ENCODE results near the gene ARHGEF28.

Gene ARHGEF28

DNA sequence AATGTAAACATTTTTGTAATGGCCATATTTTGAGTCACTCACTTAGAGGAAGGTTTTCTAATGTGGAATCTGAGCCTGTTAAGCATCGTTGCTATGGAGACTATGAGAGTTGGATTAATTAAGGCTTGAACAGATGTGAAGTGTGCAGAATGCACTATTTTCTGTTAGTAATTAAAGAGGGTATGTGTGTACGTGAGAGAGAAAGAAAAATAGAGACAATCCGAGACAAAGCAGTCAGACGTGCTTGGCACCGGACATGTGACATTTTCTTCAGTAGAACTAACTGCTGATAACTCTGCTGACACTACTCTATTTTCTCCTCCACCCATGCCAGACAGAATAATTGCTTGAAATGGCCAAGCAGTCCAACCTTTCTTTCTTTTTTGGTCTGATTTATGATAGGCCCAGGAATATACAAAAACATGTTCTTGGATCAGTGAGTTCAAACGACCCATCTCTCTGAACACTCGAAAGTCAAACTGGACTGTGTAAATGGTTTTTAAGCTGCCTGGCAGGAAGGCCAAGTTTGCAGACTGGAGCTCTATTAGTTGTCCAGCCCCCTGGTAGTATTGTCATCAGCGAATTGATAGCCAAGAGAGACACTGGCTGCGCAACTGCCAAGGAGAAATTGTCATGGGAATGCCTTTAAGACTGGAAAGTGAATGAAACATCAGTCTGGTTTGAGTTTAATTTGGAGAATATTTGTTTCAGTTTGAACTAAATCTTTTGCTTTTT is 322.1 kb downstream of the ARHGEF28 start:
- no peaks in the 10 kb centered on the region for H3K4me1 Mint-ChIP-seq (ENCODE audit: low read depth)
- H3K9me3 Mint-ChIP-seq = peaks cover 3% of the 10 kb centered on the region
- H3K27ac Mint-ChIP-seq = no peak overlapping the region
- no peaks in the 10 kb centered on the region for H3K36me3 Mint-ChIP-seq (ENCODE audit: low read depth)
- peaks cover 9% of the 10 kb centered on the region for H3K27me3 Mint-ChIP-seq (ENCODE audit: low read depth)
- H3K4me3 Mint-ChIP-seq = no peak overlapping the region

DNA sequence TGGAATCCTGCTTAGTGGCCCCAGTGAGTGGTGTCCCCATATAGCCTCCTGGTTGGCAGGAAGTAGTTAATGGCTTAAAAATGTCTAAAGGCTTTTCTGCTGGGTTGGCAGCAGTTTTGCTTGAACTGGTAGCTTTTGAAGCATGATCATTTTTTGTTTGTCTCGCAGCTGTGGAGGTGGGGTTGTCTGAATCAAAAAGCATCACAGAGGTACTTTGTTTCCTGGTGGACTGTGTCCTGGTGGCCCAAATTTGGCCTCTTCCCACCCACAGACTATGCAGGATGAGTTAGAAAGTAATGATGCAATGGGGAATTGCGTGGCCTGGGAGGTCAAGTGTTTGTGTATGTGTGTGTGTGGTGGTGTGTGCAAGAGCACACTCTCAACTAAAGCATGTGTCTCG is 322.7 kb downstream of the ARHGEF28 start:
- H3K4me1 Mint-ChIP-seq (ENCODE audit: low read depth) = no peaks in the 10 kb centered on the region
- no peak overlapping the region for H3K4me3 Mint-ChIP-seq
- peaks cover 3% of the 10 kb centered on the region for H3K9me3 Mint-ChIP-seq
- peaks cover 9% of the 10 kb centered on the region for H3K27me3 Mint-ChIP-seq (ENCODE audit: low read depth)
- no peaks in the 10 kb centered on the region for H3K36me3 Mint-ChIP-seq (ENCODE audit: low read depth)
- H3K27ac Mint-ChIP-seq = no peak overlapping the region

DNA sequence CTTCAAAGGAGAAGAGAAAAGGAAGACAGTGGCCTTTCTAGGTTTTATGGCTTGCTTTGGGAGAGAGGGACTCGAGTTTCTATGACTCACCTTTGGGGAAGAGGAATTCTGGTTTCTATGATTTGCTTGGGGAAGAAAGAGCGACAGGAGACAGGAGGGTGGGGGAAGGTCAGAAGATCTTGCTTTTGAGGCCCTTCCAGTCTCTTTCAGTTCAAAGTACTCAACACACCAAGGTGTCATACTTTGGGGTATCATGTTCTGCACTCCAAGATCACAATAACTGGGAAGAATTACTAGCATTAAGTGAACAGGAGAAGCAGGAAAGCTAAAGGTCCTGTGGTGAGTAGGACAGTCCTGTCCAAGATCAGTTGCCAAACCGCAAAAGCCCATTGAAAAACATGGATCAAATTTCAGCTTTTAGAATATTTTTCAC is 324.5 kb downstream of the ARHGEF28 start:
- no peaks in the 10 kb centered on the region for H3K9me3 Mint-ChIP-seq
- no peak overlapping the region for H3K27ac Mint-ChIP-seq
- no peaks in the 10 kb centered on the region for H3K4me1 Mint-ChIP-seq (ENCODE audit: low read depth)
- no peaks in the 10 kb centered on the region for H3K36me3 Mint-ChIP-seq (ENCODE audit: low read depth)
- peaks cover 9% of the 10 kb centered on the region for H3K27me3 Mint-ChIP-seq (ENCODE audit: low read depth)
- H3K4me3 Mint-ChIP-seq = no peak overlapping the region

DNA sequence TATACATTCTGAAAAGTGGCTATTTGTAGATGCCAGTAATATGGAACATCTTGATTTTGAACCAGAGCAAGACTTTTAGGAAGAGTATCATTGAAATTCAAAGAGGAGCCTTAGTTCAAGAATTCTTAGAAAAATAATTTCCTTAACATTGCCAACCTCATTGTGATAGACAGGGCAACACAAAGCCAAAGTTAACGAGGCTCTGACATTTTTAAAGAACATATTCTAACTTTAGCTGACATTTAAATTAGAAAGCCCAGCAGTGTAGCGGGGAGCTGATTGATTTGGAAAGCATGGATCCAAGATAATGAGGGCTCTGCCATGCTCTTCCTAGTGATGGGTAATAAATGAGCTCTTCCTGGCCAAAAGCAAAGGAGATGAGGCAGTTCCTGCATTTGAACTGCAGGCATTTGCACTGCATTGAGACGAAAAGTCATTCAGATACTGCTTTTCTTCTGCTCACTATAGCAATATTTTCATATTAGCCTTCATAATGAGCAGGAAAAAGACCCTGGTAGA is 325.0 kb downstream of the ARHGEF28 start:
- Mint-ChIP-seq H3K4me3 (no peak overlapping the region), H3K36me3 (ENCODE audit: low read depth) (no peaks in the 10 kb centered on the region), H3K9me3 (no peaks in the 10 kb centered on the region), H3K27ac (no peak overlapping the region), H3K27me3 (ENCODE audit: low read depth) (peaks cover 9% of the 10 kb centered on the region), H3K4me1 (ENCODE audit: low read depth) (no peaks in the 10 kb centered on the region)

DNA sequence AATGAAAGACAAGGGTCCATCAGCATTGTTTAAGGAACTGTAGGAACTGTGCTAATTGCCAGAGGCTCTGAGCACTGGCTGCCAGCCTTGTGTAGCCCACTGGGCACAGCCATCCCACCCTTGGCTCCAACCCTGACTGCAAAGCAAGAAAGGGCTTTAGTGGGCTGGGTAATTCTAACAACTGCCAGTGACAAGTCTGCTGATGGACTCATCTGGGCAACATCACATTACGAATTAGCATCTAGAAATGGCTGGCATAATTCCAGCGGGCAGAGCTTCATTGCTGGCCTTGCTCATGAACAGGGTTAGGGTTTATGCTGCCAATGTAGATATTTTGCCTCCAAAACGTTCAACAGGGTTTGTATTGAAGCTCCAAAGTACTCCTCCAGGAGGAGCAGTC is 326.9 kb downstream of the ARHGEF28 start:
- H3K4me1 Mint-ChIP-seq (ENCODE audit: low read depth) = no peaks in the 10 kb centered on the region
- H3K36me3 Mint-ChIP-seq (ENCODE audit: low read depth) = no peaks in the 10 kb centered on the region
- H3K27ac Mint-ChIP-seq = no peak overlapping the region
- no peak overlapping the region for H3K4me3 Mint-ChIP-seq
- no peaks in the 10 kb centered on the region for H3K9me3 Mint-ChIP-seq
- H3K27me3 Mint-ChIP-seq (ENCODE audit: low read depth) = peaks cover 9% of the 10 kb centered on the region

DNA sequence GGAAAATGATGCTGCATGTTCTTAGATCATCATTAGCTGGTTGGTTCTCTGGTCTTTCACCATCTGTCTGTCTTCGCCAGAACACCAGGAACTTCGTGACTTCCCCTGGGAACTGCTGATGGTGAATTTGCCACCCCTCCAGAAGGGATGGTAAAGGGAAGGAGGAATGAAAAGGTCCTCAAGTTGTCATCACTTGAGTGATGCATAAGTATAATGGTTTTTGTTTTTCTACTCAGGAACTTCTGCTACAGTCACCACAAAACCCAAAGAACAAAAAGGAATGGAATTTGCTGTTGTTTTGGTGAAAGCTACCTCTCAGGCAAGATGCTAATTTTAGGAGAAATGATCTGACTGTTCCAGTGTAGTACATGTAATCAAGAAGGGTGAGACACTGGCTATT is 328.4 kb downstream of the ARHGEF28 start:
- Mint-ChIP-seq H3K4me3 (no peak overlapping the region), H3K4me1 (ENCODE audit: low read depth) (no peaks in the 10 kb centered on the region), H3K27me3 (ENCODE audit: low read depth) (peaks cover 4% of the 10 kb centered on the region), H3K36me3 (ENCODE audit: low read depth) (no peaks in the 10 kb centered on the region), H3K27ac (no peak overlapping the region), H3K9me3 (no peaks in the 10 kb centered on the region)

DNA sequence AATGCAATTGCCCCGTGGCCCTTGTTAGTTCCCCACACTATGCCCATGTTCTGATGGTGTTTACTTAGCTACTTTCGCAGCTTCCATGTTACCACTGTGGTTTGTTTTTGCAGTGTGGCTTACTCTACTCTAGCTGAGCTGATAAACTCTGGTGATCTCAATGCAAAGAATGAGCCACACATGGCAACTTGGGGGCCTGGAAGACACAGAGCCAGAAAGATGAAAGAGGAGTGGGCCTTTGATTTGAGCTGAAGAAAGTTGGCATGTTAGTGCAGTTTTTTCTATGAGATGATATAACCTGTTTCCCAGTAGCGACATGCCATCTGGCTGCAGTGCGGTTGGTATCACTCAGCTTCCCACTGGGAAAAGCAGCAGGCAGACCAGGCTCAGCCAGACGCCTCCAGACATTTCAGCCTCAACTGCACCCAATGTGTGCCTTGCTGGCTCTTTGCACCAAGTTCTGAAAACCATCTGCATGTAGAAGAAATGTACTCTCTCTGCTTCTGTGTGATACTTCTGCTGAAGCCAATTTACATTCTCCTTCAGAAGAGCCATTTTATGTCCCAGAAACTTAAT is 329.4 kb downstream of the ARHGEF28 start:
- Mint-ChIP-seq H3K9me3 (no peaks in the 10 kb centered on the region), H3K36me3 (ENCODE audit: low read depth) (no peaks in the 10 kb centered on the region), H3K4me1 (ENCODE audit: low read depth) (no peaks in the 10 kb centered on the region), H3K27ac (no peak overlapping the region), H3K4me3 (no peak overlapping the region), H3K27me3 (ENCODE audit: low read depth) (peaks cover 3% of the 10 kb centered on the region)

DNA sequence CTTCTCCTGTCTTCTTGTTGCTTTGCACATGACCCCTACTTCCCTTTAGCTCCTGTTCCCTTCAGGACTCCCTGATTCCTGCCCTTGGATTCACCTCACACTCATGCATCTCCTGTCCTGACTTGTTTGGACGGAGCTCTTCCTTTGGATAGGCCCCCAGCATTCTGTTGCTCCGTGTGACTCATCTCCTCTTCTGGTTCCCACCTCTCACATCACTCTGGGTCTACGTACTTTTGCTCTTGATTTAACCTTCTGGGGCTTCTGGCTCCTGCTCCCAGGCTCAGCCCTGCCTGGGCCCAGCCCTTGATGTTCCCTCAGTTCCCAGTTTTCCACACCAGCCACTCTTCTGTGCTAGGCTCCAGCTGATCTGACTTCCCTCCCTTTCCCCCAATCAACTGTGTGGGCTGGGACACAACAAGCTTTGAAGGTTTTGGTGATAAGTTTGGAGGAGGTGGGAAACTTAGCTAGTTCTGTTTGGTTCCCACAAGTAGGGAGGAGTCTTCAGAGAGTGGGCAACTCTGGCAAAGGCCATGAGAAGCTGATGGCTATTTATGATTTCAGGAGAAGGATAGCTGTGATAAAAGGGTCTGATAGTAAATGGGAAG is 331.5 kb downstream of the ARHGEF28 start:
- H3K4me1 Mint-ChIP-seq (ENCODE audit: low read depth) = no peaks in the 10 kb centered on the region
- H3K9me3 Mint-ChIP-seq = no peaks in the 10 kb centered on the region
- no peak overlapping the region for H3K4me3 Mint-ChIP-seq
- H3K36me3 Mint-ChIP-seq (ENCODE audit: low read depth) = no peaks in the 10 kb centered on the region
- no peaks in the 10 kb centered on the region for H3K27me3 Mint-ChIP-seq (ENCODE audit: low read depth)
- H3K27ac Mint-ChIP-seq = no peak overlapping the region

DNA sequence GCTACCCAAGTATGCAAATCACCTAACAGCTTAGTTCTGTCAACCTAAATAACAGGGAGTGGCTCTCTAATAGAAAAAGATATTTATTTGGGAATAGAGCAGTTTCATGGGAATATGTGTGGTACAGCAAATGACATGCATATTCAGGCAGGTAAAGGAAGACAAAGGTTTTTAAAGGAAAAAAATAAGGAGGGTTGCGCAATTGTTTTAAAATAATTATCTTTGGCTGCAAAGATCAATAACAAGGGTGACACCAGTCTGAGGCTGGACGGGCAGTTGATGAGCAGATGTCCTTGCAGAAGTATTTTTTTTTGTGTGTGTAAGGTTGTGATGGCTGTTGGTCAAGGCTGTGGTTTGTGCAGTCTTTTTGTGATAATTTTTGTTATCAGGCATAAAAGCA is 332.0 kb downstream of the ARHGEF28 start:
- Mint-ChIP-seq H3K4me1 (ENCODE audit: low read depth) (no peaks in the 10 kb centered on the region), H3K27ac (no peak overlapping the region), H3K27me3 (ENCODE audit: low read depth) (no peaks in the 10 kb centered on the region)

DNA sequence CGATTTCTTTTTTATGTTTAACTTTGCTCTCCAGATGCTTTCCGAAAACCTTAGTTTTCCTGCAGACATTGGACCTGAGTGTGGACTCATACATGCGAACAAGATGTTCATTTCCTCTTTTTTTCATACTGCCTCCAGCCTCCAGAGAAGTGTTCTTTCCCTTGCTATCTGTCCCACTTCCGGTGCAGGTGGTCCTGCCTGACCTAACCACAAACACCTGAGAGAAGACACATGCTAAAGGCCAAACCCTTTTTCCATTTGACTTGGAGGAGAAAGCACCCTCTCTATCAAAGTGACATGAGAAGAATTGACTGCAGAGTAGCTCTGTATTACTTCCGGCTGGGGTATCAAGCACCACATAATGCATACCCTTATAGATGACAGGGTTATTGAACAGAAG is 334.0 kb downstream of the ARHGEF28 start:
- Mint-ChIP-seq H3K4me1 (ENCODE audit: low read depth) (no peaks in the 10 kb centered on the region), H3K9me3 (no peaks in the 10 kb centered on the region), H3K36me3 (ENCODE audit: low read depth) (no peaks in the 10 kb centered on the region), H3K27ac (no peak overlapping the region), H3K4me3 (no peak overlapping the region), H3K27me3 (ENCODE audit: low read depth) (no peaks in the 10 kb centered on the region)

More for the DNA sequence above, 332.0 kb downstream of the ARHGEF28 start:
- Mint-ChIP-seq H3K9me3 (no peaks in the 10 kb centered on the region), H3K4me3 (no peak overlapping the region), H3K36me3 (ENCODE audit: low read depth) (no peaks in the 10 kb centered on the region)

DNA sequence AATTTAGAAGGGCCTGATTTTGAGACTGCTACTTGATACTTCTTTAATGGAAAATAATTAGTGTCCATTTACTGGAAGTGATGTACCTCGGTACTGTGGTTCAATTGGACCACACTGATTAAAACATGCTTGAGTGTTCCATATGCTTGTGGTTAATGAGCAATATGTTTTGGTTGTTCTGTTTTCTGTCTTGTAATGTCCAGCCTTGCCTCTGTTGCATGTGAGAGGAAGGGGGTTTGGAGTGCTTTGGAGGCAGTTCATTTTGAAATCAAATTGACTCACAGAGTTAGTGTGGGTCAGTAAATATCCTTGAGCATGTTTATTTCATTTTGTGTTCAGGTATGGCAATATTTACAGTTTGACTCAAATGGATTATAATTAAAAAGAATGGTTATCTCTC is 334.4 kb downstream of the ARHGEF28 start:
- Mint-ChIP-seq H3K4me1 (ENCODE audit: low read depth) (no peaks in the 10 kb centered on the region), H3K27me3 (ENCODE audit: low read depth) (no peaks in the 10 kb centered on the region), H3K9me3 (no peaks in the 10 kb centered on the region), H3K27ac (no peak overlapping the region), H3K4me3 (no peak overlapping the region), H3K36me3 (ENCODE audit: low read depth) (no peaks in the 10 kb centered on the region)

DNA sequence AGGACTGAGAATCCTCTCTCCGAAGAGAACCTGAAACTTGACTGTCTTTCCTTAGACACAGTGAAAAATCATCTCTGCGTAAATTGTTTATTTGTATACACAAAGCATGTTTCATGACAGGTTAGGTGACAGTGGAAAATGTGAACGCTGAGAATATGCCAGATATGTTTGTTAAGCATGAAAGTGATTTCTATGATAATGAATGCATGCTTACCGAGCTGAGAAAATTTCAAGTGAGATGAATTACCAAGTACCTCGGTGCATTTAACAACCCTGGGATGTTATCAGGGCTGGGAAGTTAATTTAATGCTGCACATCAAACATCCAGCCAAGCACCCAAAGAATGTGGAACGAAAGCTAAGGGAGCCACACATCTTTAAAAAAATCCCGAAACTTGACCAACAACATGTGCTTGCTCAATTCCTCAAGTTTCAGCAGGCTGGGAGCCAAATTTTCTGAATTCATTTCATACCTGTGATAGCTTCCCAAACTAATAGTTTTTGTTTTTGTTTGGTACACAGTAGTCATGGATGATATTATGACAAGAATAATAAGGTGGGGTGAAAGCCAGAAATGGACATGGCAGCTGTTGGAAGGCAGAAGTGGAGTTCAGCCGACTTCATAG is 336.9 kb downstream of the ARHGEF28 start:
- no peaks in the 10 kb centered on the region for H3K27me3 Mint-ChIP-seq (ENCODE audit: low read depth)
- no peaks in the 10 kb centered on the region for H3K36me3 Mint-ChIP-seq (ENCODE audit: low read depth)
- H3K9me3 Mint-ChIP-seq = no peaks in the 10 kb centered on the region
- H3K4me3 Mint-ChIP-seq = no peak overlapping the region
- no peaks in the 10 kb centered on the region for H3K4me1 Mint-ChIP-seq (ENCODE audit: low read depth)
- H3K27ac Mint-ChIP-seq = no peak overlapping the region

DNA sequence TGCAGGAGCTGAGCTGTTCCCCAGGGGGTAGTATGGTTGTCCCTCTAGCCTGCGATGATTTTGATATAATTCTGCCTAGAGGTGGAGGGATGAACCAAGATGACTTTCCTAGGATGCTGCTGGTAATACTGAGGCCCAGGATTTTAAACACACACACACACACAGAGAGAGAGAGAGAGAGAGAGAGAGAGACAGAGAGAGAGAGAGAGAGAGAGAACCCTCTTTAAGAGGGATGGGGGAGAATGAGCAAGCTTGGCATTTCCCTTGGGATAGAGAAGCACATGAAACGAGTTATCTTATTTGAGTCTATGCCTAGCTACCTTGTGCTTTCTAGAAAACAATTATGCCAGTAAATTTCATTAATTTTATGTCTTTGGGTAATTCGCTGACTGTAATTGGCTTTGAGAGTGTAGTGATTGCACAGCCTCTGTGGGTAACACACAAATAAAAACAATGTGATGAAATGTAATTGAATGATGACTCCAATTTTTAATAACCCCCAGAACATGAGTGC is 338.4 kb downstream of the ARHGEF28 start:
- no peaks in the 10 kb centered on the region for H3K4me1 Mint-ChIP-seq (ENCODE audit: low read depth)
- H3K4me3 Mint-ChIP-seq = no peak overlapping the region
- no peaks in the 10 kb centered on the region for H3K9me3 Mint-ChIP-seq
- H3K27ac Mint-ChIP-seq = no peak overlapping the region
- no peaks in the 10 kb centered on the region for H3K27me3 Mint-ChIP-seq (ENCODE audit: low read depth)
- H3K36me3 Mint-ChIP-seq (ENCODE audit: low read depth) = no peaks in the 10 kb centered on the region

DNA sequence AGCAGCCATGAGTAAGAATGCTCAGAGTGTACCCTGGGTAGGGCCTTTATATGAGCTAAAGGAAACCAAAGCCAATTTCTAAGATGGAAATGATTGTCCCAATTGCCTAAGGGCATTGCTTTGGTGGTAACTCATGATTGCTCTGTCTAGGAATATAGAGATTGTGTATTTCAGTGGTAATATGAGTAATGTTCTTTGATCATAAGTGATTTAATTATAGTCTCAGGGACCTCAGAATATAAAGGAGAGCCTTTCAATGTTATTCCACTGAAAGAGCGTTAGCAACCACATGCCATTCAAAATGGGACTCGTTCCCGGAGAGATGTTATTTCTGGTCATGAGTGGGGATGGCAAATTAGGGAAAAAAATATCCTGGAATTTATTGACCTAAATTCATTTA is 340.5 kb downstream of the ARHGEF28 start:
- H3K27ac Mint-ChIP-seq = no peak overlapping the region
- H3K4me3 Mint-ChIP-seq = no peak overlapping the region
- no peaks in the 10 kb centered on the region for H3K27me3 Mint-ChIP-seq (ENCODE audit: low read depth)
- H3K9me3 Mint-ChIP-seq = no peaks in the 10 kb centered on the region
- no peaks in the 10 kb centered on the region for H3K4me1 Mint-ChIP-seq (ENCODE audit: low read depth)
- H3K36me3 Mint-ChIP-seq (ENCODE audit: low read depth) = no peaks in the 10 kb centered on the region

Measured in T-helper 1 cell treated with Interleukin-12 subunit alpha and Interleukin-12 subunit beta and Interleukin-4 antibody, amounts not matched to agents 30 μg/mL and 1 μg/mL, for 36 hours (primary cell).